ENCODE measurements around the gene SEMA5B. TPM values are rescaled to one million over a fixed set of nuclear protein-coding genes. Genes with fewer than 3 reads are reported as not detected.

Gene SEMA5B
- total and polyA plus RNA-seq, 2 of the 4 experiments (the other 2 are of a cell fraction) = not detected

DNA sequence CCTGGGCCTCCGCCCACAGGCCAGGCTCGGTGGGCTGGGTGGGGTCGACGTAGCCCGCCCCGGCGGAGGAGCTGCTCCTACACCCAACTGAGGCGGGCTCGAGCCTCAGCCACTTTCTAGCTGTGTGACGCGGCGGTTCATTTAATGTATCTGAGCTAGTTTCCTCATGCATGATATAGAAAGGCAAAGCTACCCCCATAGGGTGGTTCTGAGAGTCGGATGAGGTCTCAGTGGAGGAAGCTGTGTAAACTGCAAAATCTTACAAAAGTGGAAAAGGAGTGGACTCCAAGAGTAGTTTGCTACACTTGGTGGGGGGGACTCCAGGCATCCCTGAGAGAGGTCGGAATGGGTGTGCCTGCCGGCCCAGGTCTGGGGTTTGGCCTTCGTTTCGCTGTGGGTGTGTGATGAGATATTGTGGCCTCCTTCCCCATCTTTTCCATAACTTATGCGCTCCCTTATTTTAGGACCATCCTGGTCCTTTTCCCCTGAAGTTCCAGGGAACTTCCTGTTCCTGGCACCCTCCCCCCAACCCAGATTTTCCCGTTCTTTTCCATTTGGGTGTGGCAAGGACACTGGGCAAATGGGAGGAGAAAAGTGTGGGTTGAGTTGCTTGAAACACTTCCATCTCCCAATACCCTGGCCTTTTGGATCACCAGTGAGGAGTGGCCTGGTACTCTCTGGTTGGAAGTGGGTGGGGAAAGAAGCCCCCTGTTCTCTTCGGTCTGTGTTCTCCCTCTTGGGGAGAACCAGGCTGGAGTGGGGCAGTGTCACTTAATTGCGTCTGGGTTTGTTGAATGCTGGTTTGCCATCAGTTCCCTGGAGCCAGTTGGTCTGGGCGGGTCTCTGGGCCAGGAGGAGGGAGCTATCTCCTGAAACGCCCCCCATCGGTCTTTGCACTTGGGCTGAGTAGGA, 40.4 kb upstream of the SEMA5B start:
- ChIA-PET POLR2A (ENCODE audit: unreplicated experiment) (no interaction called here), CTCF (interaction anchor here (1.4 kb wide), 1 partner anchor 313 kb away, joined by 3 read pairs; no protein-coding TSS in a partner anchor)
- in situ Hi-C loops (cut with MboI; ENCODE audit: low sequenced_read_pairs) = no loop called here
- Histone ChIP-seq H3K4me3 (ENCODE audit: insufficient read depth, low read depth, low read length) (peak overlapping the region; percentile 94), H2AK5ac (ENCODE audit: low read depth, low read length) (peak overlapping the region; percentile 40), H3K14ac (replicated peaks; ENCODE audit: low read depth, low read length) (peak overlapping the region; percentile 89), H2BK20ac (ENCODE audit: low read depth, low read length) (no peak overlapping the region), H4K91ac (ENCODE audit: insufficient read depth, low read depth, low read length) (peak overlapping the region; percentile 44; the same call in 1 of the 2 replicates), H3K56ac (ENCODE audit: extremely low read depth, insufficient read depth, low read length) (0 out of 2 replicates have a peak overlapping the region, but pooled peaks have one; percentile 48), H2BK15ac (ENCODE audit: low read depth, low read length) (no peak overlapping the region; the same call in 2 of the 3 replicates), H3K18ac (ENCODE audit: low read depth, low read length) (no peak overlapping the region), H2BK5ac (ENCODE audit: low read depth, low read length, poor library complexity, severe bottlenecking) (no peak overlapping the region), H4K5ac (ENCODE audit: low read depth, low read length) (peak overlapping the region; percentile 10; the same call in 1 of the 2 replicates), H3K27me3 (ENCODE audit: control insufficient read depth, insufficient read depth, low read length) (peaks cover 6% of the 10 kb centered on the region), H3K4me2 (ENCODE audit: low read depth, low read length) (peak overlapping the region; percentile 47), H3K79me1 (ENCODE audit: low read depth in 1 of 2, low read length in 2 of 2) (peaks cover 24 to 54% of the 10 kb centered on the region in 2 experiments), H3K9ac (ENCODE audit: low read depth, low read length) (peak overlapping the region; percentile 79), H3K4ac (ENCODE audit: low read depth, low read length) (peak overlapping the region; percentile 79), H3K23ac (ENCODE audit: low read depth, low read length) (peak overlapping the region; percentile 63; the same call in 1 of the 2 replicates), H3K36me3 (ENCODE audit: control insufficient read depth, insufficient read depth, low read length) (no peaks in the 10 kb centered on the region), H3K4me1 (ENCODE audit: control insufficient read depth, insufficient read depth, low read length) (peaks cover 8% of the 10 kb centered on the region), H2AFZ (replicated peaks; ENCODE audit: low read length, poor library complexity) (peak overlapping the region; percentile 87), H3K9me1 (ENCODE audit: insufficient read depth, low read length) (peaks cover 13% of the 10 kb centered on the region), H2BK120ac (ENCODE audit: low read depth, low read length) (no peak overlapping the region), H3K27ac (ENCODE audit: insufficient read depth, low read length) (peak overlapping the region; percentile 78; the same call in 1 of the 2 replicates), H4K8ac (ENCODE audit: low read depth in 2 of 2, low read length in 2 of 2) (peak overlapping the region; percentile 42 to 62; a peak in 3 of 4 replicates), H4K20me1 (ENCODE audit: insufficient read depth, low read length) (peaks cover 40% of the 10 kb centered on the region), H2AK9ac (replicated peaks; ENCODE audit: low read depth, low read length, poor library complexity) (peak overlapping the region; percentile 93), H3K9me3 (ENCODE audit: control insufficient read depth, insufficient read depth, low read length) (no peaks in the 10 kb centered on the region)
- DNase-seq (no peak), ATAC-seq (ENCODE audit: low read depth) (peak; percentile 27)
- no CpG with 5 or more reads among the region's 24 CpGs for WGBS, 2 experiments (ENCODE audit: extremely low coverage in 2 of 2, insufficient read length in 1 of 2)
- dilution Hi-C loops (cut with HindIII; ENCODE audit: low sequenced_read_pairs, unreplicated experiment) = no loop called here
- no TSS peak for BruUV-seq (replicated peaks)
- intact Hi-C loops (cut with micrococcal nuclease) = no loop called here
- TF ChIP-seq CEBPB (IDR thresholded peaks at IDR 0.05; ENCODE audit: low read depth, low read length) (no peak), POLR2A (IDR thresholded peaks at IDR 0.05; ENCODE audit: low read depth, low read length) (0 out of 2 replicates have a peak, but pooled peaks have one; percentile 15)

Measured in IMR-90 (cell line).